SH-SY5Y (cell line): ENCODE results near the gene NXPH1.

Source experiments
- GATA2 ChIP-seq: IDR thresholded peaks from 2 replicates; pipeline ENCODE4 v1.6.1; 2011; ENCODE audit warnings: mild to moderate bottlenecking, low read depth, low read length
- GATA3 ChIP-seq: IDR thresholded peaks from 2 replicates; pipeline ENCODE4 v1.6.1; 2011; ENCODE audit warnings: low read depth, mild to moderate bottlenecking, low read length, moderate library complexity

- no peak for TF ChIP-seq GATA3
- TF ChIP-seq GATA2 = no peak
Observed at GRCh38 chr7:8753355-8753754, 319.9 kb downstream of the NXPH1 start.
